ENCODE measurements around the gene ZNF862. TPM values are rescaled to one million over a fixed set of nuclear protein-coding genes. Genes with fewer than 3 reads are reported as not detected.

ZNF862 gene
- total and polyA plus RNA-seq, 2 of the 8 experiments (the other 6 are each of a cell fraction or from before 2014, with no cell fraction given), result 1.8 to 3.9 TPM

- TF ChIP-seq SUZ12 (IDR thresholded peaks at IDR 0.05; ENCODE audit: low read length) (no peak), KDM1A (IDR thresholded peaks at IDR 0.05; ENCODE audit: borderline replicate concordance, low read length) (no peak), RNF2 (IDR thresholded peaks at IDR 0.05; ENCODE audit: borderline replicate concordance, low read depth, low read length, missing control alignments, poor library complexity, severe bottlenecking) (no peak), RXRA (IDR thresholded peaks at IDR 0.05; ENCODE audit: insufficient read depth, low read depth, low read length) (no peak), ZNF274 (IDR thresholded peaks at IDR 0.05; ENCODE audit: borderline replicate concordance, extremely low read depth, low read length) (no peak), GABPA (IDR thresholded peaks at IDR 0.05; ENCODE audit: borderline replicate concordance, insufficient read depth, low read length) (no peak), SIRT6 (IDR thresholded peaks at IDR 0.05; ENCODE audit: low read length) (no peak), TAF7 (optimal IDR thresholded peaks at IDR 0.05; ENCODE audit: borderline replicate concordance, low read depth, low read length) (no peak), CTCF (IDR thresholded peaks at IDR 0.05; ENCODE audit: control extremely low read depth in 1 of 3, insufficient read depth in 1 of 3, low read depth in 1 of 3, low read length in 3 of 3) (no peak), CHD2 (IDR thresholded peaks at IDR 0.05; ENCODE audit: low read length) (no peak)
These were observed 17.5 kb upstream of the ZNF862 start (continued) for GRCh38 chr7:149820622-149821190.
